GM12801 (cell line): ENCODE measurements around the gene CDH23.

Experiments
- CTCF ChIP-seq: IDR thresholded peaks from one replicate; pipeline ENCODE4 v1.5.1; 2011; ENCODE audit warnings: control low read depth; ENCODE audit not compliant: insufficient read length; ENCODE audit errors: extremely low read depth

CDH23 gene

GRCh38 chr10:71796749-71797405 is 400.2 kb downstream of the CDH23 start:
- TF ChIP-seq CTCF: no peak

GRCh38 chr10:71797533-71798307 is 401.0 kb downstream of the CDH23 start:
- no peak for TF ChIP-seq CTCF

- TF ChIP-seq CTCF: no peak
Observed at GRCh38 chr10:71798308-71798624, 401.5 kb downstream of the CDH23 start.

- no peak for TF ChIP-seq CTCF
Observed at GRCh38 chr10:71799112-71799511, 402.4 kb downstream of the CDH23 start.

GRCh38 chr10:71799608-71800453 is 403.1 kb downstream of the CDH23 start:
- no peak for TF ChIP-seq CTCF

GRCh38 chr10:71801361-71801760 is 404.6 kb downstream of the CDH23 start:
- no peak for TF ChIP-seq CTCF

- TF ChIP-seq CTCF: no peak
Observed at GRCh38 chr10:71802235-71802634, 405.5 kb downstream of the CDH23 start.
